ENCODE measurements around the gene CCDC197.
A peak's percentile ranks its signal among the peaks of the same experiment; 100 is the strongest.

Gene CCDC197

DNA sequence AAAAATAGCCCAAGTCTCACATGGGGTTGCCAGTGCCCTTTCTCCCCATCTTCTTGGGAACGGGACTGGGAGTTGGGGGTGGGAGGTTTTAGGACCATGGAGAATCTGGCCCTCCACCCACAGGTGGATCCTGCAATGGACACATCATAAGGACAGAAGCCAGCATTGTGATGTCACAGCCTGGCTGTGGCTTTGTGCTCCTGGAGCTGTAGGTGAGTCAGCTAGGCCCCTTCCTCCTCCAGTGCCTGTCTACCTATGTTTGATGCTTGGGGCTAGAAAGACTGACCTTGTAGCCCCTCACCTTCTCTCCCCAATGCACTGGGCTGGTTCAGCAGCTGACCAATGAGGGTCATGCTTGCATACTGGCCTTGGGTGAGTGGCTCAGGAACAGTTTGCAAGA lies at the start of gene CCDC197:
Gene CCDC197, plus strand, starts transcription at position 220 of the 400 bp plus-strand sequence. CDS start 831 bp downstream, outside the sequence.
- DNase-seq = no peak

DNA sequence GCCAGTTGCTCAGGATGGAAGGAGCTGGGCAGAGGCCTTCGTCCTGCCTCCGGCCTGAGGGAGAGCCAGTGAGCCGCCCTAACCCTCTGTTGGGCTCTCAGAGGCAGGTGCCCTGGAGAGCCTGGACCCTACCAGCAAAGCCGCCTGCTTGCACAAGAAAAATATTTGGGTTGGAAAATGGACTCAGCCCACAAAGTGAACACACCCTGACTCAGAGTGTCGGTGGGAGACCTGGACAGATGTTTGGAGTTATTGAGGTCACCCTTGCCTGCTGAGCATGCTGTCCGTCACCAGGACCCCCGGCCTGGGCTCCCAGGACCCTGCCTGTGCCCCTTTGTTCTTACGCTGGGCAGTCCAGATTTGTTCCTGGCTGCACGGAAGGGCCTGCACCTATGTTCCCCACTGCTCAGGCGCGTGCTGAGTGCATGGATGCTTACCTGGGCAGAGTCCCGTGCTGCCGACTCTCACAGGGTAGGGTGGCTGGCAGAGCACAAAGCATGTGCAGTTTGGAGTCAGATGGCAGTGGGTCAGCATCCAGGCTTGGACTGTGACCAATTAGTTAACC lies 47.5 kb upstream of the CCDC197 start:
- DNase-seq = no peak

DNA sequence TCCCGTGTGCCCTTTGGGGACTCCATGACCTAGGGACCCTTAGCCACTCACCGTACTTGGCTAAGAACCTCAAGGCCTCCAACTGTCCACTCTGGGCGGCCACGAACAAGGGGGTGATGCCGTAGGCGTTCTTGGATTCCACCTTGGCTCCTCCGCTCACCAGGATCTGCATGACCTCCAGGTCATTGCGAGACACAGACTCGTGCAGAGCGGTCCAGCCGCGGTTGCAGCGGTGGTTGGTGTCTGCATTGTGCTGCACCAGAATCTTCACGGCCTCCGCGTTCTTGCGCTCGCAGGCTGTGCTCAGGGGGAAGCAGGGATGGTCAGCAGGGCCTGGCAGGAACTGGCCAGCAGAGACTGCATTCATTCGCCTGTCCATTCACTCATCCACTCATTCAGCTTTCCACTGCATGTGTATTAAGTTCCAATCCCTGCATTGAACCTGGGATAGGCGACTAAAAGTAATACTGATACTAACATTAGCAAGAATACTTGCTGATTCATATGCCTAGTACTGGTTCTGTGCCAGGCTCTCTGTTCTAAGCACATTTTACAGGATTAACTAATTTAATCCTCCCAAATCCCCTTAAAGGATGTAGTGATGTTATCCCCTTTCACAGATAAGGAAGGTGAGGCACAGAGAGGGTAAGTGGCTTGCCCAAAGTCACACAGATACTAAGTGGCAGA lies 46.0 kb upstream of the CCDC197 start:
- no peak for DNase-seq

DNA sequence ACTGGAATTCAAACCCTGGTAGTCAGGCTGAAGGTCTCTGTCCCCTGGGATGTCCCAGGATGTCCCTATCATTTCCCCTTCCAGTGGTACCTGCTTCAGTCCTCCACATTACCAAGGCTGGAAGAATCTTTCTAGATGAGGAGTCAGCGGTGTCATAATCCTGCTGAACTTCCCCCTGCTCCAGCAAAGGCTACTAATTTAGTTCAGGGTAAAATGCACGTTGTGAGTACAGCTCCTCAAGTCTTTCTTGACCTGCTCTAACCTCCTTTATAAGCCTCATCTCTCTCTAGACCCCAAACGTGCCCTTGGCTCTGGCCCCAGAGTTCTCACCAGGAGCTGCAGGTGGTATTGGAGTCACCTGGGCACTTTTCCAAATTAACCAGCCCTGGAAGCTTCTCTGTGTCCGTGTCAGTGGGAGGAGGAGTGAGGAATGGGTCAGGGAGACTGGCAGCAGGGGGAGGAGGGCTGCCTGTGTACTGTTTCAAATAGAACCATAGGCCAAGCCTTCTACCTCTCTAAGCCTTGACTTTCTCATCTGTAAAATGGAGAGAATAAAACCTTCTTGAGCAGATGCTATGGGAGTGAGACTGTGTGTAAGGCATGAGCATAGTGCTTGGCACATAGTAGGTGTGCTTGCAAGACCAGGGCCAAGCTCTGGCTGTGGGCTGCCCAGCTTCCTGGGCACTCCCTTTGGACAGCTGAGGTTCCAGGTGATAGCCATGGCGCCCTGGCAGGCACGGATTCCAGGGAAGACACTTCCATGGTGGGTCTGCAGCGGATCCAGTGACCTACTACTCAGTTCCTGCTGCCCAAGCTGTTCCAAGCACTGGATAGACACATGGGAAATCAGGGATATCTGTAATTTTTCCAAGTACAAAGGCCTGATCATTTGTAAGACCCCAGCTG lies 45.2 kb upstream of the CCDC197 start:
- DNase-seq = peak; percentile 73

DNA sequence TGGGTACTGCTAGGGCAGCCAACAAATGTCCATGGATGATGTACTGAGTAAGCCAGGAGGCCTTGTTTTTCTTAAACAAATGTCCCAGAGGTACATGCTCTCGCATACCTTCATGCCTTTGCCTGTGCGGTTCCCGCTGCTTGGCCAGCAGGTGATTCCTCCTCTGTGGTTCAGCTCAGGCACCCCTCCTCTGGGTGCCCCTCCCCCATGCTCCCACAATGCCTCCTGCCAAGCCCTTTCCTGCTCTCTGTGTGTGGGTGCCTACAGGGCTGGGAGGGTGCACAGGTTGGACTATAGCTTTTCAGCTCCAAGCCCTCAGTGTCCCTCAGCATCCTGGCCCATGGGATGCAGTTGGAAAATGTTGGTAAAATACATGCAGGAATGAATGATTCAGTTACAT lies 44.3 kb upstream of the CCDC197 start:
- DNase-seq = no peak

DNA sequence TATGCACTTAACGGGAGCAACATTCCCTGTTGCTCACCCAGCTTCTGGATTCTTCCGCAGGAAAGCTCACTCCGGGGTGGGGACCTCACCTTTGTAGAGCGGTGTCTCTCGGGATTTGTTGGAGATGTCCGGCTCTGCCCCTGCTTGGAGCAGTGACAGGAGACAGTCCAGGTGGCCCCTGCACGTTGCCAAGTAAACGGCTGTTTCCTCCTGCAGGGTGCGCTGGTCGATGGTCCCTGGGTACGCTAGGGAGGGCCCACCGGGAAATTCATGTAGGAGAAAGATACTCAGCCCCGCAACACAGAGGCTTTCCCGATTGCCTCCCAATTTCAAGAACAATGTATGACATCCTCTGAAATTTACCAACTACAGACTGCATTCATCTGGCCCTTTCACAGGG lies 43.8 kb upstream of the CCDC197 start:
- no peak for DNase-seq

DNA sequence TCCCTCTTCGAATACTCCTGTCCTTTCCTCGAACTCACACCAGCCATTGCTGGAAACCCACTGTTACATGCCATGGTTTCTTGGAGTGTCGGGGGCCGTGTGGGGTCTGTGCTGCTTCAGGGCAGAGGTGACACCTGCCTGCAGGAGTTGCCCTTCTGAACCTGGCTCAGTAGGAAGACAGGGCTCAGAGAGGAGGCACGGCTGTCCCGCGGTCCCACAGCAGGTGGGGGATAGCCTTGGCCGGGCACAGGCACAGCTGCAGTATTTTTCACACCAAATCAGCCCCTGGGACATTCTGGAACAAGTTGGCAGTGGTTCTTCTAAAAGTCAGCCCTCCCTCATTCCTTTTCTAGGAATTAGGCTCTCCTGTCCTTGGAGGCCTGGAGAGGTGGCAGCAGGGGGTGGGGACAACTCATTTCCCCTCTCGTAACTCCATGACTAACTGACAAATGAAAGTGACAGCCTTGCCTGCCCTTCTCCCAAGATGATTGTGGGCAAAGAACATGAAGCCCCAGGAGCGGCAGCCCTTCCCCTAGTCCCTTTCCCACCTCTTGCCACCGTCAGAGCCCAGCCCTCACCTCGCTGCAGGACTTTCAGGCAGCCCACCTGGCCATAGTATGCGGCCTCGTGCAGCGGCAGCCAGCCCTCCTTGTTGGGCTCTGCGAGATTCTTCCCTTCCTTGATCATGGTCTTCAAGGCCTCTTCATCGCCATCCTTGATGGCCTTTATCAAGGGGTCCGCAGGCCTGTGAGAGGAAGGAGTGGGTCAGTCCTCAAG lies 43.2 kb upstream of the CCDC197 start:
- DNase-seq = no peak

DNA sequence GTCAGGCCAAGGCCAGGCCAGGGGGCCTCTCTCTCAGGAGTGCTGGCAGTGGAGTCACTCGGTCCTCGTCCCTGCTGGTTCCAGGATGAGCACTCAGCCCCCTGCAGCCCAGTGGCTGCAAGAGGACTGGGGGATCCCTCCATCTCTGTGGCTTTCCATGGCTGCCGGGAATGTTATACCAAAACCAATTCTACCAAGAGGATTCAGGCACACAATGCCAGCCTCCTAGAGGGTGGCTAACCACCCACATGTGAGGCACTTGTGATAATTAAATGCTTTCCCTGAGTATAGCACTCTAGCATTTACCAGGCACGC lies 42.6 kb upstream of the CCDC197 start:
- no peak for DNase-seq

DNA sequence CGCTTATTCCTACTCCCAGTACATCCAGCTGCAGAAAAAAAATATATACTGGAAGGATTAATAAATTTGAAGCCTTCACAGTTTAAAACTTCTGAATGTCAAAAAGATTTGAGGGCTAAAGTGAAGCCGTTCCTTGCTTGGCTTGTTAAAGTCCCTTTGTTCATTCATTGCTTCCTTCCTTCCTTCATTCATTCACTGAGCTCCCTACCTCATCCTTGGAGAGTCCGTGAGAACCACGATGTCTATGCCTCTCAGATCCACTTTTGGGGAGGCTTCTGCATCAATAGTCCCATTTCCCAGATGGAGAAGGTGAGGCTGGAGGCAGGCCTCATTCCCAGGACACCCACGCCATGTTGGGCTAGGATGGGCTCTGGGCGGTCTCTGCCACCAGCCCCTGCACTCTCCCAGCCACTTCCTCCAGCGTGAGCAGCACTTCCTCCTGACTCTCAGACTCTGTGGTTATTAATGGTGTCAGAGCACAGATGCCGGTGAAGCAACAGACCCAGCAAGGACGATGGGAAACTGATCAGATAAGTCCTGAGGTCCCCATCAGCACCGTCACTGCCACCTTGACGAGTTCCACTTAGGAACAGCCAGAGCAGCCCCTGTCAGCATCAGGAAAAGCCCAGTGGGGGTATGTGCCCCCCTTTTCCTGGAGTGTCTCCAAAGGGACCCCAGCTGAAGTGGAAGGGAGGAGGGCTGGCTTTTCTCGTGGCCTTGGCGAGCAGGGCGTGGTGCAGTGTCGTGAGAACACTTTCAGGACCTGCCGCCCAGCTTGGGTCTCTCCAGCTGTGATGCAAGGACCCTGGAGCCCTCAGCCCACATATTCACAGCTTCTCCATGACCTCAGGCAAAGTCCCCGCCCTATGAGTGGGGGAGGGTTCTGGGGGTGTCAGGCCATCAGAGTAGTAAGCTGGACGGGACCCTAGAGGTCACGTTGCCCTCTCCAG lies 41.9 kb upstream of the CCDC197 start:
- no peak for DNase-seq

DNA sequence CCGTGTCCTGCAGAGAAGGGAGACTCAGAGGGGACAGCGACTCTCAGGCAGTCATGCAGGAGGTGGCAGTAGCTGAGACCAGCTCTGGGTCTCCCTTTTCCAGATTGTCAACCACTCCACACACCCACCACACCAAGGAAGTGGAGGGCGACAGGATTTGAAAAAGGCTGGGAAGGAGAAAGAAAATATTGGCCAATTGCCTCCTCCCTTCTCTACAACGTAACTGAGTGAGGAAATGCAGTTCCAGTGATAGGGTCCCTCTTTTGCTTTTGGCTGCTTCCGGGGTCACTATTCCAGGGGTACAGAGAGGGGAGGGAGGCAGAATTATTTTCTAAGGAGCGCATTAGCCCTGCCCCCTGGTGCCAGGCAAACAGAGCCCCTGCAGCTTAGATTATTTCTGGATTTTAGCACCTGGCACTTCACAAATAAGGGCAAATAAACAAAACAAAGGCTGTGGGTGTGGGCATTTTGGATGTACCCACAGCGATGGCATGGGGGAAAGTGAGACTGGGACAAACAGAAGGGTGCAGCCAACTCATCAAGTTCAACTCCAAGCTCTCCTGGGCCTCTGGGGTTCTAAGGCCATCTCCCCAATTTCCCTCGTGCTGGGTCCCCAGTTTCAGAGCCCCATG lies 41.1 kb upstream of the CCDC197 start:
- no peak for DNase-seq

DNA sequence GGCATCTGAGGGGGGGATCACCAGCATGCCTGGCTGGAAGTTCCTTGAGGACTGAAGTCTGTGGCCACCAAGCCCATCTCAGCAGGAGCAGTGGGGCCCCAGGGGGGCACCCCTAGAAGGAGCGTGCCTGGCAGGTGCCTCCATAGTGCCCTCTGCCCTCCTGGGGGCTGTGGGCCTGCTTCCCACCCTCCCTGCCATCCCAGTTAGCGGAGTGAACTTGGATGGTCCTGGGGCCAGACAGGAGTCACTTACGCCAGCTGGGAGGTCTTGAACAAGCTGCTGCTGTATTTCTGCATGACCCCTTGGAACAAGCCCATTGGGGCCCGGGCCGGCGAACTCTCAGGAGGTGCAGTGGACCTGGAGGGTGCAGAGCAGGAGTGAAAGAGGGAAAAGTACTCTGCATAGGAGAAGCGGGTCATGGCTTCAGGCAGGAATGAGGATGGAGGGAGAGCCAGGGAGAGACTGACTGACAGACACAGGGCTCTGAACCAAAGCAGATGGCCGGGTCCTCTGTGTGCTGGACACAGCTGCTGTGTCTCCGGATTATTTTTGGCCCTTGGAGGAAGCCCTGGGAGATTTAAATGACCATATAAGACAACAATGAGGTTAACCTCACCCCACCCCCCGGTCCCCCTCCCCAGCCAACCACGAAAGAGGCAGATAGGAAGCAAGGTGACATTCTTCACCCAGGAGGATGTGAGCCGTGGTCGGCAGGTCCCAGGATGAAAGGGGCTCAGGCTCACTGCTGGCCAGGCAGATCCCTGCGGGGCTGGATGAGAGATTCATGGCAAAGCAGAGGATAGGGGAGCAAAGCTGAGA lies 40.4 kb upstream of the CCDC197 start:
- no peak for DNase-seq

DNA sequence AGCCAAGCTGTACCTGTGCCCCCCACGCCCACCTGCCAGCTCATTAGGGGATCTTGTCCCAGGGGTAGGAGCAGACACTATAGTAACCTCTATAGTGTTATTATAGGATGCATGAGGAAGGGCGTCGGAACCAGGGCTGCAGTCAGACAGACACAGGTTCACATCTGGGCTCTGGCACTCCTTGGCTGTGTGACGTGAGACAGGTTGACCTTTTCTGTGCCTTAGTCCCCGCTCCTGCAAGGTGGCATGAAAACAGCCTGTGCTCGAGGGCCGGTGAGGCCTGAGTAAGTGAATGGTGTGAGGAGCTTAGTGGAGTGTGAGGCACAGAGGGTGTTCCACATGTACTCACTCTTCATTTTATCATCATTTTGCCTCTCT lies 39.8 kb upstream of the CCDC197 start:
- no peak for DNase-seq

DNA sequence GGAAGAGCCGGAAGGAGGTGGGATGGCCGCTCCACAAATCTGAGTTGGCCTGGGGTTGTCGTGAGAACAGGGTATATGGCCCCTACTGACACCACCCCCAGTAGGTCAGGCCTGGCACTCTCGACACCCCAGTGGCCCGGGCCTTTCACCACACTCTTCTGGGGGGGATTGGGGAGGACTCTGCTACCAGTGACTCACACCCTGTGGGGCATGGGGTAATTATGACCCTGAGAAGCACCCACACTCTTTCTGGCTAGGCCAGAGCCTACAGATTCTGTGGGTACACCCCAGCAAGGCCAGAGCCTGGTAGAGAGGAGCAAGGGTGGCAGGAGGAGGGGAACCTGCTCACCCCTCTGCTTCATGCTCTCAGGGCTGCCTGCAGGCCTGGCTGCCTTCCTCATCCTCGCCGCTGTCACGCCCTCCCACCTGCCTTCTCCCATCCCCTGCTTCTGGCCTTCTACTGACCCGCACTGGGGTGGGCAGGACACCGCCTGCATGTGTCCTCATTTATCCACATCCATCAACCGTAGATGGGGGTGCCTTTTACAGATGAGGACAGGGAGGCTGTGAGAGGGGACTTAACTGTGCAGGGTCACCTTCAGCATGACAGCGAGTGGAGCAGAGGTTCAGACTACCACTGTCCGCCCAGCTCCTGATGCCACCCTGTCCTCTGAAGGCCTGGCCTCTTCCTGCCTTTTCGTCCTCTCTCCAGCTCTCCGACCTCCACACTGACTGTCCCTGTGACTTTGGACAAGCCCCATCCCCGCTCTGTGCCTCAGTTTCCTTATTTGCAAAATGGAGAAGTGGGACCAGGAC lies 39.1 kb upstream of the CCDC197 start:
- DNase-seq = no peak

DNA sequence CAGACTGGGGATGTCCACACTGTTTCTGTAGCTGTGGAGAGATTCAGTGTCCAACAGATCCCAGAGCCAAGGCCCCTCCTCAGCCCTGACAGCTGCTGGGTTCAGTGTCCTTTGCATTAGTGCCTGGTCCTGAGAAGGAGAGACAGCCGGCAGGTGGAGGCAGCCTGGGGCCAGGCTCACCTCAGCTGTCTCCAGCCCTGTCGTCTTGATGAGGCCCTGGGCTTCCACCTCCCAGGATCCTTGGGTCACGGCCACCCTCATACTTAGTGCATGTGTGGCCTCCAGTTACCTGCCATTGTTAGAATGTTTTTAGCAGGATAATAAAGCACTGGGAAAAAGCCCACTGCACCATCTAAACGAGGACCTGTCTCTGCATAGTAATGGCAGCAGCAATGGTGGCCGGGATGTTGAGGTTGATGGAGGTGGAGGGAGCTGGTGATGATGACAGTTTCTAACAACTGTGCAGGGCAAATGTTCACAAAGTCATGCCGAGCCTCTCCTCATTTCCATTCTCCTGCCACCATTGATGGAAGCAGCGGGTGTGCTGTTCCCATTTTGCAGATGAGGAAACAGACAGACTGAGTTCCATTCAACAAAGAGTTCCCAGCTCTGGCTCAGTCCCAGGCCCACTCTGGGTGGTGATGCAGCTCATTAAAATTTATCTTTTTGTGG lies 38.4 kb upstream of the CCDC197 start:
- DNase-seq = no peak

DNA sequence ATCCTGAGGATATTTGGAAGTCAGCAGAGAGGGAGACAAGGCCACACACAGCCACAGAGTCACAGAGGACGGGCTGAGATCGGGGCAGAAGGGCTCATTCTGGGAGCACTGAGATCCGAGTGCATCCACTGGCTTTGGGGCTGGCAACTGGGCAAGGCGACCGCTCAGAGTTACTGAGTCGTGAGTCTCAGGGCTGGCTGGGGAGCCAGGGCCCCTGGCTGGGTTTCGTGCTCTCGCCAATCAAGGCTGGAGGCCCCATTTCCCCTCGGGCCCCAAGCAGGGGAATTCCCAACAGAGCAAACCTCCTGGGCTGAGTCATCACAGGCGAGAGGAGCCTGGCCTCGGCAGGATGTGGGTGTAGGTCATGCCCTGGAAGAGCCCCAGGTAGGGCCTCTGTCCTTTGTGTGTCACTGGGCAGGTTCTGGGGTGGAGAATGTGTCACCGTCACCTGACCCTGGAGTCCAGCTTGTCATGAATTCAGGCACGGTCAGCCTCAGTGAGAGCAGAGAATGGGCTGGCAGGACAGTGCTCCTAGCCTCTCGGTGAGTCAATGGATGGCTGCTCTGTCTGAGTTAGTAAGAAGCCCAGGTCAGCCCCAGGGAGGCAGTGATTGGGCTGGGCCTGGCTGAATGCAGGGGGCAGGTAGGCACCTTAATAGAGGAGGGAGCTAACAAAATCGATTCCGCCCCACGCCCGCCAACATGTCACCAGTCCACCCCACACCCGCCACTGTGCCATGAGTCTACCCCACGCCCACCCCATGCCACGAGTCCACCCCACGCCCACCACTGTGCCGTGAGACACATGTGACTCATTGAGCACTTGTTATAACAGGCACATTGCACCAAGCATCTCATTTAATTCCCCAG lies 37.6 kb upstream of the CCDC197 start:
- no peak for DNase-seq

DNA sequence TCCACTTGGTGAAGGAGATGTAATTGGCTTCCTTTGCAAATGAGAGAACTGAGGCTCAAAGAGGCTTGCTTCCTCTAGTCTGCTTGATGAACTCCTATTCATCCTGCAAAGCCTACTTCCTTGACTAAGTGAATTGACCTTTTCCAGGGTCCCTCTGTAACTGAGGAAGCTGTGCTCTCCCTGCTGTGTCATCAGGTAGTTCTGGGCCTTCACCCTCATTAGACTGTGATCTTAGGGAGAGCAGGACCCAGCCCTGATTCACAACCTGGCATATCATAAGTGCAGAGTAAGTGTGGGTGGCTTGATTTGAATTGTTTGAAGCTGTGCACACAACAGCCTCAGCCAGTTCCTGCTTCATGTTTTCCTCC lies 37.0 kb upstream of the CCDC197 start:
- no peak for DNase-seq

DNA sequence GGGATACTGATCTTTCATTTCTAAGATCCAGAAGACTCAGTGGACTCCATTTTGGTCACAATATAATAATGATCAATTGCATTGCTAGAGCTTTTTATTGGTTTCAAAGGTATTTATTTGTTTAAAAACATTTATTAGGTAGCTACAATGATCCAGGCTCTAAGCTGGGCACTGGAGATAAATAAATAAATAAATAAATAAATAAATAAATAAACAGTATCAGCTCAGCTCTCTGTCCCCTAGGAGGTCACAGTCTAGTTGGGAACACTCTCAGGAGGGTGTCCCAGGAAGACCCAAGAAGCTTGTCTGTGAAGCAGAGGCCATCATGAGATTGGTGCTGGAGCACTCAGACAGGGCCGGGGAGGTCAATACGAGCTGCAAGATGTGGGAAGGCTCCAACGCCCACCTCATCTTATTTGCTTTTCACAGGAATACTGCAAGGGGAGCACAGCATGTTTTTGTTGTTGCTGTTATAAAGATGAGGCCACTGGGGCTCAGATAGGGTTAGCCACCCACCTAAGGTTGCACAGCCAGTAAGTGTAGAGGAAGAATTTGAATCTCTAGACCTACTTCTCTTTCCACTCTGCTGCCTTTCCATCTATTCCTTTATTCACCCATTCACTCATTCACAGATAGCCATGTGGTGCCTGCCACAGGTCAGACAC lies 36.2 kb upstream of the CCDC197 start:
- DNase-seq = no peak

DNA sequence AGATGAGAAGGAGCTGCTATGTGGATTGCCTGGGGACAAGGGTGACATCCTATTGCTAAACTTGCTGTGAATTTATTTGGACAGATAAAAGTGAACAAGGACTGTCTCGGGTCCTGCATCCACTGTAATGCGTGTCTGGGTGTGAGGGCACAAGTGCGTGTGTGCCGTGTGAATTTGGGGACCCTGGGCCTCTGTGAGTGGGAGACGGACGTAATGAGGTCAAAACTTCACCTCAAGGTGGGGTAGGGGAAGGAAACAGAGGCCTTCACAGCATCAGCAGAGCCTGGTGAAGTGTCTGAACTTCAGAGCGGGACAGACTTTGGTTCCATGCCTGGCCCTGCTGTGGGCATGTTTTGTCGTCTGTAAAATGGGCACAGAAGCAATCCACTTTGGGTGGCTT lies 35.5 kb upstream of the CCDC197 start:
- no peak for DNase-seq
